ENCODE data around the gene HOXC12. TPM values are rescaled to one million over a fixed set of nuclear protein-coding genes. Genes with fewer than 3 reads are reported as not detected.

HOXC12 gene
- total and polyA plus RNA-seq, 2 of the 8 experiments (the other 6 are each of a cell fraction or from before 2014, with no cell fraction given), result not detected

GRCh38 chr12:53988541-53989226, 34.0 kb downstream of the HOXC12 start:
- DNase-seq (ENCODE audit: low read depth in 1 of 2, low spot score in 2 of 2), result no peak
- H3K27me3 ChIP-seq (replicated peaks in 1 of 4; ENCODE audit: control insufficient read depth in 3 of 4, extremely low read depth in 1 of 4, insufficient read depth in 3 of 4, low read length in 3 of 4), result peaks cover 95 to 99% (median 97%) of the 10 kb centered on the region in 4 experiments
- H2BK5ac ChIP-seq (ENCODE audit: low read depth, low read length), result no peak overlapping the region
- ChIA-PET POLR2A (ENCODE audit: partially characterized antibody) (interaction anchor here (1.2 to 1.4 kb wide), 3 partner anchors 10 to 16 kb away, joined by 3 to 4 read pairs (median 3); partner anchors contain the start of gene HOXC11), CTCF (ENCODE audit: partially characterized antibody) (interaction anchor here (0.5 to 5.8 kb wide), 27 partner anchors 8 to 471 kb away, joined by 3 to 91 read pairs (median 4); partner anchors contain the start of genes HOXC11, HOXC12, HOXC13 and HOXC5)
- H3K9me3 ChIP-seq (ENCODE audit: insufficient read depth in 2 of 2, low read depth in 1 of 2, low read length in 1 of 2), result peaks cover 0 to 9% of the 10 kb centered on the region in 2 experiments; a peak in 1 of 4 replicates
- H2AFZ ChIP-seq (ENCODE audit: low read length), result no peak overlapping the region
- H3K4ac ChIP-seq (replicated peaks; ENCODE audit: insufficient read length, low read depth, low read length), result no peak overlapping the region
- peaks cover 0 to 10% (median 0%) of the 10 kb centered on the region in 4 experiments; a peak in 1 of 8 replicates for H3K36me3 ChIP-seq (ENCODE audit: control insufficient read depth in 2 of 4, insufficient read depth in 4 of 4, low read length in 3 of 4)
- no peak overlapping the region for H3K56ac ChIP-seq (replicated peaks; ENCODE audit: insufficient read length, low read depth, low read length)
- peaks cover 0 to 6% (median 3%) of the 10 kb centered on the region in 4 experiments; a peak in 3 of 7 replicates for H3K4me1 ChIP-seq (replicated peaks in 1 of 4; ENCODE audit: control insufficient read depth in 3 of 4, insufficient read depth in 4 of 4, low read length in 3 of 4)
- WGBS, 2 experiments (ENCODE audit: extremely low coverage in 1 of 2, insufficient coverage in 1 of 2, insufficient read length in 1 of 2, insufficient replicate concordance in 2 of 2, low coverage in 1 of 2, low lambda C conversion rate in 2 of 2, missing lambda C conversion rate in 1 of 2), result 5% methylated on average over 5 of the region's 5 CpGs; no CpG with 5 or more reads in 1 of the 2 experiments
- no peak overlapping the region for H4K5ac ChIP-seq (ENCODE audit: insufficient read length, low read depth, low read length)
- no peak overlapping the region for H3K14ac ChIP-seq (ENCODE audit: insufficient read length)
- H3K4me2 ChIP-seq (ENCODE audit: insufficient read depth in 1 of 2, low read depth in 2 of 2, low read length in 2 of 2), result no peak overlapping the region
- H2BK15ac ChIP-seq (ENCODE audit: low read length), result no peak overlapping the region
- no peak overlapping the region for H4K91ac ChIP-seq (replicated peaks; ENCODE audit: insufficient read length, low read length)
- FAIRE-seq, result no peak
- H4K20me1 ChIP-seq (replicated peaks in 1 of 2; ENCODE audit: control insufficient read depth in 1 of 2, insufficient read depth in 2 of 2, low read length in 2 of 2), result peaks cover 16 to 40% of the 10 kb centered on the region in 2 experiments
- no peak overlapping the region for H2BK12ac ChIP-seq (ENCODE audit: low read depth, low read length)
- H4K8ac ChIP-seq (ENCODE audit: extremely low read depth, insufficient read depth, low read length), result no peak overlapping the region
- no peak overlapping the region for H3K23ac ChIP-seq (ENCODE audit: insufficient read length)
- H3K4me3 ChIP-seq (ENCODE audit: extremely low read depth in 1 of 4, insufficient read depth in 2 of 4, low read depth in 3 of 4, low read length in 4 of 4), result no peak overlapping the region
- no peaks in the 10 kb centered on the region for H3K79me2 ChIP-seq (ENCODE audit: control insufficient read depth in 1 of 2, insufficient read depth in 2 of 2, low read length in 2 of 2)
- no peak overlapping the region for H3K18ac ChIP-seq (ENCODE audit: extremely low read depth, low read length)
- H3K27ac ChIP-seq (ENCODE audit: low read depth, low read length), result no peak overlapping the region
- H3K9ac ChIP-seq (replicated peaks in 1 of 4; ENCODE audit: extremely low read depth in 1 of 4, low read depth in 3 of 4, low read length in 3 of 4), result no peak overlapping the region
- TF ChIP-seq MAX (IDR thresholded peaks at IDR 0.05), result no peak
- no peak for TF ChIP-seq RBBP5 (IDR thresholded peaks at IDR 0.05; ENCODE audit: borderline replicate concordance, low read depth, low read length)
- no peak for TF ChIP-seq SIN3A (conservative IDR thresholded peaks at IDR 0.05 in 1 of 2, IDR thresholded peaks at IDR 0.05 in 1 of 2; ENCODE audit: low read depth in 1 of 2, low read length in 2 of 2)
- TF ChIP-seq SUZ12 (IDR thresholded peaks at IDR 0.05; ENCODE audit: low read length), result no peak
- no peak for TF ChIP-seq JUN (IDR thresholded peaks at IDR 0.05; ENCODE audit: low read depth, low read length)
- no peak for TF ChIP-seq YY1 (IDR thresholded peaks at IDR 0.05; ENCODE audit: low read depth, low read length)
- TF ChIP-seq BACH1 (IDR thresholded peaks at IDR 0.05; ENCODE audit: low read length), result no peak
- TF ChIP-seq SIX5 (IDR thresholded peaks at IDR 0.05; ENCODE audit: low read depth, low read length), result no peak
- no peak for TF ChIP-seq KDM5A (IDR thresholded peaks at IDR 0.05; ENCODE audit: low read length)
- TF ChIP-seq POU5F1 (IDR thresholded peaks at IDR 0.05; ENCODE audit: low read depth, low read length), result no peak
- no peaks in the 10 kb centered on the region for H3K79me1 ChIP-seq (ENCODE audit: low read depth, low read length)
- no peaks in the 10 kb centered on the region for H3K23me2 ChIP-seq (ENCODE audit: low read depth, low read length)
- no peak overlapping the region for H2BK20ac ChIP-seq (ENCODE audit: low read length)
- no peak overlapping the region for H2AK5ac ChIP-seq (ENCODE audit: low read depth, low read length)
- no peak overlapping the region for H2BK120ac ChIP-seq (replicated peaks; ENCODE audit: low read depth, low read length)

Measured in H1 (cell line).